GM20000 (cell line): ENCODE data around the gene EPHA7.

Source experiments
- DNase-seq: peaks from one replicate; pipeline ENCODE4 v3.0.0; 2012; ENCODE audit warnings: low spot score
- TF ChIP-seq, protein P1 (sequence below): IDR thresholded peaks from 2 replicates; pipeline ENCODE4 v1.5.1; 2012; ENCODE audit warnings: mild to moderate bottlenecking, control low read depth; ENCODE audit errors: extremely low read depth, missing control alignments

Gene EPHA7

DNA sequence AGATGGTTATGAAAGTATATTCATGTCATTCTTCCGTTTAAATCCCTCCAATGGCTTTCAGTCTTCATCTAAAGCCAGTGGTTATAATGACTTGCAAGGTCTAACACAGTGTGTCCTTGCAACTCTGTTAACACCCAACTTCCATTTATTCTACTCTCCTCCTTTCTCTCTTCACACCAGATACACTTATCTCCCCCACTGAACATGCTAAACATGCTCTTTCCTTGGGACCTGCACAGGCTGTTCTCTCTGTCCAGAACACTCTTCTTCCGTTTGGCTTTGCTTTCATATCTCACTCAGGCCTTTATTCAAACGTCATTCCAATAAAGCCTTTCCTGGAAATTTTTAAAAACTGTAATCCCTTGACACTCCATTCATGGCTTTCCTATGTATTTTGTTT, 91.5 kb downstream of the EPHA7 start:
- TF ChIP-seq, protein P1, sequence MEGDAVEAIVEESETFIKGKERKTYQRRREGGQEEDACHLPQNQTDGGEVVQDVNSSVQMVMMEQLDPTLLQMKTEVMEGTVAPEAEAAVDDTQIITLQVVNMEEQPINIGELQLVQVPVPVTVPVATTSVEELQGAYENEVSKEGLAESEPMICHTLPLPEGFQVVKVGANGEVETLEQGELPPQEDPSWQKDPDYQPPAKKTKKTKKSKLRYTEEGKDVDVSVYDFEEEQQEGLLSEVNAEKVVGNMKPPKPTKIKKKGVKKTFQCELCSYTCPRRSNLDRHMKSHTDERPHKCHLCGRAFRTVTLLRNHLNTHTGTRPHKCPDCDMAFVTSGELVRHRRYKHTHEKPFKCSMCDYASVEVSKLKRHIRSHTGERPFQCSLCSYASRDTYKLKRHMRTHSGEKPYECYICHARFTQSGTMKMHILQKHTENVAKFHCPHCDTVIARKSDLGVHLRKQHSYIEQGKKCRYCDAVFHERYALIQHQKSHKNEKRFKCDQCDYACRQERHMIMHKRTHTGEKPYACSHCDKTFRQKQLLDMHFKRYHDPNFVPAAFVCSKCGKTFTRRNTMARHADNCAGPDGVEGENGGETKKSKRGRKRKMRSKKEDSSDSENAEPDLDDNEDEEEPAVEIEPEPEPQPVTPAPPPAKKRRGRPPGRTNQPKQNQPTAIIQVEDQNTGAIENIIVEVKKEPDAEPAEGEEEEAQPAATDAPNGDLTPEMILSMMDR: no peak
- DNase-seq: no peak

DNA sequence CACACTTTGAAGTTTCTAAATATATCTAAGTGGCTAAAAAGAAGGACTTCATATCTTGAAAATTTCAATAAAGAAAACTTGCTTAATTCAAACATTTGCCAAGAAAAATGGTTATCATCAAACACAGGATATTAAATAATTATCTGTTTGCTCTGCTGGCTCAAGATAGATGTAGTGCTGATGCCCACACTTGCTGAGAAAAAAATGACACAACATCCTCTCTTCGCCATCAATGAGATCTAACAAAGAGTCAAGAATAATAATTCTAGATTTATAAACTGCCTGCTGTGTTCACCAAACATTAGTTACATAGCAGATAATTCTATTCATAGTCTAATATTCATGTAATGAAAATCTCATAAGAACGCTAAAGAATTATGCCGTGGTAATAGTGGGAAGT, 93.6 kb downstream of the EPHA7 start:
- DNase-seq: no peak
- TF ChIP-seq, protein P1: no peak

DNA sequence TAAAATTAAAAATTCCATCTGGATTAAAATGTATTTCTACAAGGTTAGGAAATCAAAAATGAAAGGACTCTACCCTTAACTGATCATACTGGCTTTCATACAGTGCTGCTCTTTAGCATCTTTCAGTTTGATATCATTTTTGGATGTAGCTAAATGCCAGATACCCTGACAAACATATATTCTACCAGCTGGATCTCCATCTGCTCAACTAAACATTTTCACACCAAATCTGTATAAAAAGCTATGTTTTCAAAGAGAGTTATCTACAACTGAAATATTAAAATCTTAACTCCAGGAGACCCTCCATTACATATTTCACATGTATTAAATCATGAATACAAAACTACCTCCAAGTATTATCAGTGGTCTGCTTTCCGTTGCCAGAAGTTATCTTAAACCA, 95.7 kb downstream of the EPHA7 start:
- no peak for DNase-seq
- TF ChIP-seq, protein P1: no peak

DNA sequence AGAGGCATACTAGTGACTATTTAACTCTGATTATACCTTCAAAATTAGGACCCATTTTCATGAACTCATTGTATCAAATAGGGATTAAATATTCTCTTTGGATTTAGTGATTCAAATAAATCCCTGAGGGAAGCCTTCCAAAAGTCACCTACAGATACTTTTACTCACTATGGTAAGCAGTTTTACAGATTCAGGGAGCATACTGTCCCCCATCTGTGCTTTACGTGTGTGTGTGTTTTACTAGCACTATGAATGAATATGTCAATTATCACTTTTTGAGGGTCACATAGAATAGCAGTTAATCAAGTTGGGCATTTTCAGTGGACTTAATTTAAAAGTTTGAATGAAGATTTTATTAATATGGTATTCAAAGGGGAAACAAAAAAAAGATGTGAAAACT, 96.7 kb downstream of the EPHA7 start:
- no peak for DNase-seq
- TF ChIP-seq, protein P1: no peak

DNA sequence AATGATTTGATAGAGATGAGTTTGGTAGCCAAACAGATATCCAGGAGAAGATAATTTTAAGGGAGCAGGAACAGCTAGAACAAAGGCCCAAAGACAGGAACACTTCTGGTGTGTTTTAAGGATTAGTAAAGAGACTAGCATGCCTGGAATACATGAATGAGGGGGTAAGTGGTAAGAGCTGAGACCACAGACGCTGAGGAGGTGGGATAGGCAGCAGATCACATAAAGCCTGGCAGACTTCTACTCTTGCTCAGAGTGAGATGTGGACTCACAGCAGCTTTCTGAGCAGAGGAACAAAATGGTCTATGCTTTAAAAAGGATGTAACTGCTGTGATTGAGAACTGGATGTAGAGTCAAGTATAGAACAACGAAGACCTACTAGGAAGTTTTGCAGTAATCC, 100.1 kb downstream of the EPHA7 start:
- no peak for DNase-seq
- TF ChIP-seq, protein P1: no peak

DNA sequence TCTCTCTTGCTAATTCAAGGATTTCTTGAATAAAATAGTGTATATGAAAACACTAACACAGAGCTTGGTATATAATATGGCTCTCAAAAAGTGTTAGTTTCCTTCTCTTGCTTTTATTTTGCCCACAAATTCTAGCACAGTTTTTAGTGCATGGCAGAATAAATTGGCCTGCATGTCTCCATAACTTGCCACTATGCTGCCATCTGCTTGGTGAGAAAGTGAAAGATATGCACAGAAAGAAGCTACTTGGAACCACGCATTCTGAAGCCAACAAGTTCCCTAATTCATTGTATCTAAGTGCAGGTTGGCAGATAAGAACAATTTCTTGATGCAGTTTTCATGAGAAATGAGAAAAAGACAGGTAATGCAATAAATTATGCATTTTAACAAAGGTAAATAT, 101.2 kb downstream of the EPHA7 start:
- DNase-seq: no peak
- TF ChIP-seq, protein P1: no peak

DNA sequence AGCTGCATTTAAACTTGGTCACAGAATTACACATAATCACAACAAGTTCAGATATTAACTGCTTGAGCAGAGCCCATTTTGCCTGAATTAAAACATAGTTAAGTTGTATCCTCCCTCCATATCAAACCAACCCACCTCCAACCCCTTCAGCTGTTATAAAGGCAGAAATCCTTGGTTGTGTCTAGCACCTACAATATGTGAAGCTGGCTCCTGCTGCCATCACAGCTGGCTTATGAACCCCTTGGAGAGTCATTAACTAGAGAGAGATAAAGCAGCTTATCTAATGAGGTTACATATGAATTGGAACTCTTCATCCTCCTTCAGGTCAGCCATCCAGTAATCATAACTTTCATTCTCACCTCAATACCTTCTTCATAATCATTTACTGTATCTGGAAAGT, 101.8 kb downstream of the EPHA7 start:
- DNase-seq: no peak

More for the DNA sequence above, 101.8 kb downstream of the EPHA7 start:
- TF ChIP-seq, protein P1: no peak
